ENCODE measurements around the gene SETD7.

GRCh38 chr4:139535228-139535870, 20.7 kb downstream of the SETD7 start:
- no peak for TF ChIP-seq CTCF (IDR thresholded peaks at IDR 0.05; ENCODE audit: insufficient read depth, low read length, poor library complexity, severe bottlenecking)
- no peak for TF ChIP-seq EZH2phosphoT487 (conservative IDR thresholded peaks at IDR 0.05; ENCODE audit: low read length)

Data from SU-DHL-6 (cell line).